Measurements from ENCODE around the gene PAK3.

DNA sequence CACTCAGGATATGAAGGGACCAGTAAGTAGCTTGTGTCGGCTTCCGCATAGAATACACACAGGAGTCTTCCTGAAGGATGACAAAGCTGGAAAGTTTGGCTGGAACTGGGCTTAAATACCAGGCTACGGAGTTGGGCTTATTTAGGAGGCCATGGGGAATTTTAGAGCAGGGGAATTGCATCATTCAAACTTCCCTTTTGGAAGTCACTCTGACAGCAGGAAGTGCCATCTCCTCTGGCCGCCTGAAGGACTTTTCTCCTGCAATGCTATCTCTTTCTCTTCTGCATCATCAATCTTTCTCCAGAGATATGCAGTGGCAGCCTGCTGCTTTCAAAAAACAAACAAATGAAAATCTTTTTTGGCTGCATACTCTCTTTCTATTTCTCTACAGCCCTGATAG is 48.4 kb upstream of the PAK3 start:
- TF ChIP-seq, protein P1, sequence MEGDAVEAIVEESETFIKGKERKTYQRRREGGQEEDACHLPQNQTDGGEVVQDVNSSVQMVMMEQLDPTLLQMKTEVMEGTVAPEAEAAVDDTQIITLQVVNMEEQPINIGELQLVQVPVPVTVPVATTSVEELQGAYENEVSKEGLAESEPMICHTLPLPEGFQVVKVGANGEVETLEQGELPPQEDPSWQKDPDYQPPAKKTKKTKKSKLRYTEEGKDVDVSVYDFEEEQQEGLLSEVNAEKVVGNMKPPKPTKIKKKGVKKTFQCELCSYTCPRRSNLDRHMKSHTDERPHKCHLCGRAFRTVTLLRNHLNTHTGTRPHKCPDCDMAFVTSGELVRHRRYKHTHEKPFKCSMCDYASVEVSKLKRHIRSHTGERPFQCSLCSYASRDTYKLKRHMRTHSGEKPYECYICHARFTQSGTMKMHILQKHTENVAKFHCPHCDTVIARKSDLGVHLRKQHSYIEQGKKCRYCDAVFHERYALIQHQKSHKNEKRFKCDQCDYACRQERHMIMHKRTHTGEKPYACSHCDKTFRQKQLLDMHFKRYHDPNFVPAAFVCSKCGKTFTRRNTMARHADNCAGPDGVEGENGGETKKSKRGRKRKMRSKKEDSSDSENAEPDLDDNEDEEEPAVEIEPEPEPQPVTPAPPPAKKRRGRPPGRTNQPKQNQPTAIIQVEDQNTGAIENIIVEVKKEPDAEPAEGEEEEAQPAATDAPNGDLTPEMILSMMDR (IDR thresholded peaks at IDR 0.05) = no peak
- no peak for TF ChIP-seq POLR2AphosphoS5 (IDR thresholded peaks at IDR 0.05)
